Measurements from ENCODE around the gene NARS2.

NARS2 gene

GRCh38 chr11:78419327-78419726 lies 155.3 kb downstream of the NARS2 start:
- H3K4me3 ChIP-seq (ENCODE audit: low read depth, low read length): peak overlapping the region; percentile 78

GRCh38 chr11:78418584-78419211 lies 156.0 kb downstream of the NARS2 start:
- peak overlapping the region; percentile 78 for H3K4me3 ChIP-seq (ENCODE audit: low read depth, low read length)
- no peak for TF ChIP-seq CTCF (IDR thresholded peaks at IDR 0.05; ENCODE audit: low read depth, low read length)

More at GRCh38 chr11:78419327-78419726, 155.3 kb downstream of the NARS2 start:
- no peak for TF ChIP-seq CTCF (IDR thresholded peaks at IDR 0.05; ENCODE audit: low read depth, low read length)

GRCh38 chr11:78417888-78418583 lies 156.6 kb downstream of the NARS2 start:
- TF ChIP-seq CTCF (IDR thresholded peaks at IDR 0.05; ENCODE audit: low read depth, low read length): no peak
- H3K4me3 ChIP-seq (ENCODE audit: low read depth, low read length): peak overlapping the region; percentile 78

- TF ChIP-seq CTCF (IDR thresholded peaks at IDR 0.05; ENCODE audit: low read depth, low read length): no peak
- peak within 1 kb of the TSS; percentile 78 for H3K4me3 ChIP-seq (ENCODE audit: low read depth, low read length)
These were observed 157.3 kb downstream of the NARS2 start, which contains the start of gene GAB2 for GRCh38 chr11:78417175-78417887. TSS of gene GAB2 (minus strand) at chr11:78417820. CDS start at chr11:78417720, 100 bp downstream.

- peak overlapping the region; percentile 76 for H3K4me3 ChIP-seq (ENCODE audit: low read depth, low read length)
- peak; percentile 36 for TF ChIP-seq CTCF (IDR thresholded peaks at IDR 0.05; ENCODE audit: low read depth, low read length)
These were observed 158.1 kb downstream of the NARS2 start for GRCh38 chr11:78416285-78417174.

- no peak overlapping the region for H3K4me3 ChIP-seq (ENCODE audit: low read depth, low read length)
These were observed 159.3 kb downstream of the NARS2 start for GRCh38 chr11:78415338-78415737.

More at GRCh38 chr11:78415338-78415737, 159.3 kb downstream of the NARS2 start:
- no peak for TF ChIP-seq CTCF (IDR thresholded peaks at IDR 0.05; ENCODE audit: low read depth, low read length)

All from WI38 (cell line).